PC-3 (cell line): ENCODE measurements around the gene NOM1.

Source experiments
- CTCF ChIP-seq: fragments of 300-600 bp; sonication (generic); conservative IDR thresholded peaks from 2 replicates; pipeline ENCODE4 v1.5.1; 2017; ENCODE audit warnings: antibody characterized with exemption, low read depth, mild to moderate bottlenecking, low read length
- EZH2 ChIP-seq: fragments of 300-600 bp; sonication (generic); IDR thresholded peaks from one replicate; pipeline ENCODE4 v1.6.1; 2017; ENCODE audit warnings: antibody characterized with exemption, mild to moderate bottlenecking, low read length; ENCODE audit not compliant: unreplicated experiment
- EZH2phosphoT487 ChIP-seq: fragments of 300-600 bp; sonication (generic); IDR thresholded peaks from 2 replicates; pipeline ENCODE4 v1.6.1; 2018; ENCODE audit warnings: mild to moderate bottlenecking, antibody characterized with exemption, low read length, borderline replicate concordance

- TF ChIP-seq EZH2 (peak; percentile 53), CTCF (no peak), EZH2phosphoT487 (no peak)
Measured at GRCh38 chr7:157003756-157004520, 54.4 kb downstream of the NOM1 start.
